ENCODE measurements around the gene HDAC4. TPM values are rescaled to one million over a fixed set of nuclear protein-coding genes. Genes with fewer than 3 reads are reported as not detected.

HDAC4 gene
- total and polyA plus RNA-seq, 2 of the 4 experiments (the other 2 are of a cell fraction): 4.1 to 7.2 TPM

- no peak overlapping the region for H2BK15ac ChIP-seq (ENCODE audit: low read depth, low read length)
- H3K4me1 ChIP-seq (ENCODE audit: control insufficient read depth, insufficient read depth, low read length): no peaks in the 10 kb centered on the region; the same call in 1 of the 2 replicates
- TF ChIP-seq BHLHE40 (IDR thresholded peaks at IDR 0.05; ENCODE audit: low read depth, low read length): no peak
- no peak for TF ChIP-seq MAZ (IDR thresholded peaks at IDR 0.05; ENCODE audit: borderline replicate concordance, low read depth, low read length)
- no peak for TF ChIP-seq POLR2A (IDR thresholded peaks at IDR 0.05; ENCODE audit: low read depth, low read length)
- no peak for TF ChIP-seq RFX5 (IDR thresholded peaks at IDR 0.05; ENCODE audit: low read depth, low read length)
- TF ChIP-seq CEBPB (IDR thresholded peaks at IDR 0.05; ENCODE audit: low read depth, low read length): peak; percentile 27; the same call in 1 of the 2 replicates
- TF ChIP-seq ELK1 (IDR thresholded peaks at IDR 0.05; ENCODE audit: borderline replicate concordance, low read depth, low read length): no peak
- no peak for TF ChIP-seq RAD21 (IDR thresholded peaks at IDR 0.05; ENCODE audit: low read length)
- TF ChIP-seq RCOR1 (IDR thresholded peaks at IDR 0.05; ENCODE audit: insufficient replicate concordance, low read length): no peak
- intact Hi-C loops (cut with micrococcal nuclease): no loop called here
- H4K5ac ChIP-seq (ENCODE audit: low read depth, low read length): no peak overlapping the region
- no peak overlapping the region for H3K56ac ChIP-seq (ENCODE audit: extremely low read depth, insufficient read depth, low read length)
- no peak overlapping the region for H2AK5ac ChIP-seq (ENCODE audit: low read depth, low read length)
- no peak overlapping the region for H2BK120ac ChIP-seq (ENCODE audit: low read depth, low read length)
- H3K36me3 ChIP-seq (ENCODE audit: control insufficient read depth, insufficient read depth, low read length): no peaks in the 10 kb centered on the region
- no TSS peak for BruUV-seq (replicated peaks)
- POLR2A ChIA-PET (ENCODE audit: unreplicated experiment): no interaction called here
- dilution Hi-C loops (cut with HindIII; ENCODE audit: low sequenced_read_pairs, unreplicated experiment): no loop called here
- H3K4me2 ChIP-seq (ENCODE audit: low read depth, low read length): no peak overlapping the region
- no peak overlapping the region for H3K18ac ChIP-seq (ENCODE audit: low read depth, low read length)
- DNase-seq (no peak), ATAC-seq (ENCODE audit: low read depth) (no peak; the same call in 1 of the 2 replicates)
- peaks cover 21% of the 10 kb centered on the region for H3K27me3 ChIP-seq (ENCODE audit: control insufficient read depth, insufficient read depth, low read length)
- H4K8ac ChIP-seq (ENCODE audit: low read depth in 2 of 2, low read length in 2 of 2): no peak overlapping the region
- H3K4me3 ChIP-seq (ENCODE audit: insufficient read depth, low read depth, low read length): no peak overlapping the region
- H3K79me1 ChIP-seq (ENCODE audit: low read depth in 1 of 2, low read length in 2 of 2): no peaks in the 10 kb centered on the region
- no peak overlapping the region for H3K27ac ChIP-seq (ENCODE audit: insufficient read depth, low read length)
- no peaks in the 10 kb centered on the region for H4K20me1 ChIP-seq (ENCODE audit: insufficient read depth, low read length)
- CTCF ChIA-PET: no interaction called here
- in situ Hi-C loops (cut with MboI; ENCODE audit: low sequenced_read_pairs): no loop called here
- H3K9me1 ChIP-seq (ENCODE audit: insufficient read depth, low read length): no peaks in the 10 kb centered on the region
- H3K14ac ChIP-seq (replicated peaks; ENCODE audit: low read depth, low read length): no peak overlapping the region
- no peak overlapping the region for H2BK20ac ChIP-seq (ENCODE audit: low read depth, low read length)
- H2BK5ac ChIP-seq (ENCODE audit: low read depth, low read length, poor library complexity, severe bottlenecking): no peak overlapping the region
- H3K9ac ChIP-seq (ENCODE audit: low read depth, low read length): no peak overlapping the region
- H3K4ac ChIP-seq (ENCODE audit: low read depth, low read length): no peak overlapping the region
- H3K23ac ChIP-seq (ENCODE audit: low read depth, low read length): no peak overlapping the region
- no CpG with 5 or more reads among the region's 20 CpGs for WGBS, 2 experiments (ENCODE audit: extremely low coverage in 2 of 2, insufficient read length in 1 of 2)
- no peak overlapping the region for H2AFZ ChIP-seq (replicated peaks; ENCODE audit: low read length, poor library complexity)
- H4K91ac ChIP-seq (ENCODE audit: insufficient read depth, low read depth, low read length): no peak overlapping the region
- peaks cover 2% of the 10 kb centered on the region; the same call in 1 of the 2 replicates for H3K9me3 ChIP-seq (ENCODE audit: control insufficient read depth, insufficient read depth, low read length)
- no peak overlapping the region for H2AK9ac ChIP-seq (replicated peaks; ENCODE audit: low read depth, low read length, poor library complexity)
These were observed 44.1 kb upstream of the HDAC4 start for GRCh38 chr2:239444626-239445577.

Data from IMR-90 (cell line).